NCI-H2227 (cell line): ENCODE measurements around the gene GPC5.

Experiments used
- DNase-seq: peaks from one replicate; lab custom pipeline; 2025; ENCODE audit not compliant: unreplicated experiment; lab: John Stamatoyannopoulos, UW

Gene GPC5

DNA sequence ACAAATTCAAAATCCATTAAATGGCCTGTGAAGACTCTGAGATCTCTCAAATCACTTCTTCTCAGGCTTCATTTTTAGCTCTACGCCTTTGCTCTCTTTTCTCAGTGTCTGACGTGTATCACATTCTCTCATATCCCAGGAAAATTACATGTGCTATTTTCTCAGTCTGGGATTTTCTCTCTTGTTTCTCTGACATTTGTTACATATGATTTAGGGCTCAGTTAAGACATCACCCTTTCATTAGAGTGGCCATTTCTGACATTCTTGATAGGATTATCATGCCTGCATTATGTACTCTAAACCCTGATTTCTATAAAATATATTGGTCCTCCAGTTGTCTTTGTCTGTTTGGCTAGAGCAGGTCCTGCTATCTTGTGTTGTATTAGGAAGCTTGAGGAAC, 136.6 kb downstream of the GPC5 start:
- no peak for DNase-seq

DNA sequence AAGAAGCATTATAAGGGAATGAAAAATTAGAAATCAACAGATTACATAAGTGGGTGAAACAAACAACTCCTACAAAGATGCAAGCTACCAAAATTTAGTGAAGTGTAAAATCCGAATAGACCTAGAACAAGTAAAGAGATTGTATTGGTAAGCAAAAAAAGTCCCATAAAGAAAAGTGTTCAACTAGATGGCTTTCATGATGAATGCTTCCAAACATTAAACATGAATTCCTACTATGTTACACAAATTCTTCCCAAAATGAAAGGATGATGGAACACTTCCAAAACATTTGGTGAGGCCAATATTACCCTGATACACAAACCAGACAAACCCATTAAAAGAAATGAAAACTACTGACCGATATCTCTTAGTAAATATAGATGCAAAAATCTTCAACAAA, 139.0 kb downstream of the GPC5 start:
- no peak for DNase-seq

GRCh38 chr13:91539286-91540157, 141.1 kb downstream of the GPC5 start:
- DNase-seq, result no peak

GRCh38 chr13:91540158-91540736, 141.8 kb downstream of the GPC5 start:
- no peak for DNase-seq

DNA sequence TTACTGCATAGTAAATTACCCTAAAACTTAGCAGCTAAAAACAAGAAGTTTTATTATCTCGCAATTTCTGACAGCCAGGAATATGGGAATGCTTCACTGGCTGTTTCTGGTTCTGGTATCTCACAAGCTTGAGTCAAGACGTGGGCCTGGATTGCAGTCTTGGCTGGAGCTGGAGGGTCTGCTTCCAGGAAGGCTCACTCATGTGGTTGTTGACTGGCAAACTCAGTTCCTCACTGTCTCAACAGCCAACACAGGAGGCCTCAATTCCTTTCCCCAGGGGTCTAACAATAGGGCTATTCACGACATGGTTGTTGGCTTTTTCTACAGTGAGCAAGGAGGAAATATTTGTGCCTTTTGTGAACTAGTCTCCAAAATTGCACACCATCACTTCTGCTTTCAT, 146.3 kb downstream of the GPC5 start:
- no peak for DNase-seq

DNA sequence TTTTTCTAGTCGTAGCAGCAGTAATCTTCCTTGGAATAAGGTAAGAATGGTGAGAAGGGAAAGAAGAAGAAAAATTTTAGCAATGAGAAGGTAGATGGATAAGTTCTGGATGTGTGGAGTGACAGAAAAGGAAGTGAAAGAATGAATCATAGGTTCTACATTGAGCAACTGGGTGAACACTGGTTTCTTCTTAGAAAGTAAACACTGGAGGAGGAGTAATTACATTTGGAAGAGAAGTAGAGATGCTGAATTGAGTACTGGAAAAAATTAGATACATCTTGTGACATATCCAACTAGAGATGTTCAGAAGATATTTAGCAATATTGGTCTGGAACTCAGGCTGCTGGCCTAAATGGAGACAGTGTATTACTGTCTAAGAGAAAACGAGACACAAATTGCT, 148.5 kb downstream of the GPC5 start:
- DNase-seq, result no peak

DNA sequence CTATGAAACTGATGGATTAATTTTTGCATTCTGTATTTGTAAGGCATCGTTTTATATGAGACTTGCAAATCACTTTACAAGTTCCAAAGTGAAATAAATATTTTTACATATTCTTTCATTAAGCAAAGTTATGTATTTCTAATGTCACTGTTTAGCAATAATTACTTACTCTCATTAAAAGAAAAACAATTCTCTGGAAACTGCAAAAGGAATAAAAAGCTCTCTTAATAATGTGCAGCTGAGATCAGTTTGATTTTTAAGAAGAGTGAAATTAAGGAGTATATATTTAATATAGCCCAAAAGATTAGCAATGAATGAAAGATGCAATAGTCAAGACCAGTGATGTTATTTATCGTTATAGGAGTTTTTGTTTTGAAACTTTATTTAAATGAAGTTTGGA, 155.2 kb downstream of the GPC5 start:
- DNase-seq, result no peak

DNA sequence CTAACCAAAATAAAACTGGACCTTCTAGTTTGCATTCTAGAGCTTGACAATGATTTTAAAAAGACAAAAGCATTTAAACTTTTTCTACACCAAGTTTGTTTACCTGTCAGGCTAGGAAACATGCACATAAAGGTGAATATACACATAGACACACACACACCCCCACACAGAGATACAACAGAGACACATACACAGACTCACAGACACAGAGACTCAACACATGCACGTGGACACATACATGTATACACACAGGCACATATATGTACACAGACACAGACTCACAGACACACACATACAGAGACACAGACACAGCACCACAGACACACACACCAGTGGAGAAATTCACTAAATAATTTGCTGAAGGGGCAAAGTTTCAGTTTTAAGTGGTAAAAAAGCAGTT, 155.7 kb downstream of the GPC5 start:
- no peak for DNase-seq

- no peak for DNase-seq
These were observed 159.1 kb downstream of the GPC5 start for GRCh38 chr13:91557328-91558090.

DNA sequence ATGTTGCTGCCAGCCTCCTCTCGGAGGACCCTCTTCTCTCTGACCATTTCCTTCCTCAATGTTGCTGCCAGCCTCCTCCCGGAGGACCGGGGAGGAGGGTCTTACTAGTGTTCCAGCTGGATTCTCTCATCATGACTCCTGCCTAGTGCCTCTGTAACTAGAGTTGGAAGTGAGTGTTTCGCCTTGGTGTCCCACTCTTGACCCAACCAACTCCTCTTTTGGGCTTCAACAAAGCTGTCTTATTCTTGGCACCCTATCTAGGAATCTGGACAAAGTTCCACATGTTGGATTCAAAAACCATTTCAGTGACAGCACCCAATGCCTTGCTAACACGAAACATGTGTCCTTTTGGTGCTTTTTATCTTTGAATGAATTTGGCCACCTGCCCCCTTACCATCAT, 165.4 kb downstream of the GPC5 start:
- no peak for DNase-seq

- no peak for DNase-seq
These were observed 166.0 kb downstream of the GPC5 start for GRCh38 chr13:91564396-91564795.

GRCh38 chr13:91565296-91565695, 166.9 kb downstream of the GPC5 start:
- DNase-seq, result no peak

GRCh38 chr13:91567485-91568207, 169.2 kb downstream of the GPC5 start:
- no peak for DNase-seq

GRCh38 chr13:91571681-91572080, 173.3 kb downstream of the GPC5 start:
- DNase-seq, result no peak

GRCh38 chr13:91572439-91572838, 174.0 kb downstream of the GPC5 start:
- no peak for DNase-seq

- DNase-seq, result no peak
These were observed 174.7 kb downstream of the GPC5 start for GRCh38 chr13:91572944-91573598.

DNA sequence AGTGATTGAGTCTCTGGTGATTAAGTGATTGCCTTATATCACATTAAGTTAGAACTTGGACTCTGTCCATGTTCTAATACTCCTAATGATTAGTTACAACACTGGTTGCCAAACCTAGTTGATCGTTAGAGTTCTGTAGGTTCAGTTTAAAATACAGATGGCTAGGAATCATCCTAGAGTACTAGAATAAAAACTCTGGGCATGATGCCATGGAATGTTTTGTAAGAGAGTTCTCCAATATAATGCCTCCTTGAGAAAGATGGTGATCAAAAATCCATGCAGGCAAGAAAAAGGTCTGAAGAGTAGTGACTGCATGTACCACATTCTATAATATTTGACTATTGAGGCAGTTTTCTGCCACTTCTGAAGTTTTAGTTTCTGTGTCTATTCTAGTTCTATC, 176.3 kb downstream of the GPC5 start:
- no peak for DNase-seq

- no peak for DNase-seq
These were observed 178.2 kb downstream of the GPC5 start for GRCh38 chr13:91576590-91576989.

GRCh38 chr13:91579320-91579719, 180.9 kb downstream of the GPC5 start:
- DNase-seq, result no peak

GRCh38 chr13:91580749-91581148, 182.3 kb downstream of the GPC5 start:
- DNase-seq, result no peak

GRCh38 chr13:91586609-91587008, 188.2 kb downstream of the GPC5 start:
- no peak for DNase-seq
